ENCODE measurements around the gene MRGPRF.
A peak's percentile ranks its signal among the peaks of the same experiment; 100 is the strongest.

The MRGPRF gene, protein sequence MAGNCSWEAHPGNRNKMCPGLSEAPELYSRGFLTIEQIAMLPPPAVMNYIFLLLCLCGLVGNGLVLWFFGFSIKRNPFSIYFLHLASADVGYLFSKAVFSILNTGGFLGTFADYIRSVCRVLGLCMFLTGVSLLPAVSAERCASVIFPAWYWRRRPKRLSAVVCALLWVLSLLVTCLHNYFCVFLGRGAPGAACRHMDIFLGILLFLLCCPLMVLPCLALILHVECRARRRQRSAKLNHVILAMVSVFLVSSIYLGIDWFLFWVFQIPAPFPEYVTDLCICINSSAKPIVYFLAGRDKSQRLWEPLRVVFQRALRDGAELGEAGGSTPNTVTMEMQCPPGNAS

GRCh38 chr11:69013009-69013951, at the start of gene MRGPRF:
Gene MRGPRF, minus strand, starts transcription at chr11:69013246. Its CDS starts 3,345 bp downstream, at chr11:69009901.
- DNase-seq (ENCODE audit: low read depth), result peak; percentile 95

DNA sequence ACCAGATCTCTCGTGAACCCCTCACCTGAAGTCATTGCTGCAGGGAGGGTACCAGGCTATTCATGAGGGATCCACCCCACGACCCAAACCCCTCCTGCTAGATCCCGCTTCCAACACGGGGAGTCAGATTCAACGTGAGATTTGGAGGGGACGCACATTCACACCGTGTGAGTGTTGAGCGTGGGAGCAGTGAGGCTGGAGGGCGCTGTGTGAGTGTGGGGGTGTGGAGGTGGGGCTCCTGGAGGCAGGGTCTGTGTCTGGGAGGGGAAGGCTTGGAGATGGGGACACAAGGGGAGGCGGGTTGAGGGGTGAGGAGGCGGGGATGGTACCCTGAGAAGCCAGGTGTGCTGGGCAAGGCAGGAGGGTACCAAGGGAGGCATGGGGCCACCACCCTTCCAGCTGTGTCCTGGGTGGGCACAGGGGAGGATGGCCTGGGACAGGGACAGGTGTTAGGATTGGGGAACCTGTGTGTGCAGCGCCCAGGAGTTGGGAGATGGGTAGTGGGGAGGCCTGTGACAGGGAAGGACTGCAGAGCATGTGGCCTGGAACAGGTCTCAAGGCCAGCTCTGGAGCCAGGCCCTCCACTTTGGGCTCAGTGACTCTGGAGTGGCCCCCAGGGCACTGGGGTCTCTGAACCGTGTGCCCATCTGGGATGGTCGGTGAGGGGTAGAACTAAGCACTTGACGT, 49.3 kb upstream of the MRGPRF start:
- DNase-seq (ENCODE audit: low read depth), result no peak

GRCh38 chr11:69061713-69062053, 48.6 kb upstream of the MRGPRF start:
- no peak for DNase-seq (ENCODE audit: low read depth)

- DNase-seq (ENCODE audit: low read depth), result no peak
Measured at GRCh38 chr11:69060806-69061712, 48.0 kb upstream of the MRGPRF start.

DNA sequence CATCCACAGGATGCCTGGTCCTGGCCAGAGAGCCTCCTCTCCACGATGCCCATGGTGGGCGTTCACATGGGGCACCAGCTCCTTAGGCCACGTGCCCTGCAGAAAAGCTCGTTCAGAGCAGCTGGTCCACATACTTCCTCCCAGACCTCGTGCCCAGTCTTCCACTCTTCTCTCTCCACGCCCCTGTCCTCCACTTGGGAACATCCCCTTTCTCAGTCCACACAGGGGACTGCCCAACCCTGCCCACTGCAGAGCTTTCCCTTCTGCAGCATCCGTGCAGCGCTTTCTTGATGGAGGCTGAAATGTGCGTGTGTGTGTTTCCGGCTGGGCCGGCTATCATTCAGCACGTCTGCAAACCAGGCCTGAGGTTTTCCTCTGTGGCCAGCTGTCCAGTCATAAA, 46.9 kb upstream of the MRGPRF start:
- DNase-seq (ENCODE audit: low read depth), result no peak

DNA sequence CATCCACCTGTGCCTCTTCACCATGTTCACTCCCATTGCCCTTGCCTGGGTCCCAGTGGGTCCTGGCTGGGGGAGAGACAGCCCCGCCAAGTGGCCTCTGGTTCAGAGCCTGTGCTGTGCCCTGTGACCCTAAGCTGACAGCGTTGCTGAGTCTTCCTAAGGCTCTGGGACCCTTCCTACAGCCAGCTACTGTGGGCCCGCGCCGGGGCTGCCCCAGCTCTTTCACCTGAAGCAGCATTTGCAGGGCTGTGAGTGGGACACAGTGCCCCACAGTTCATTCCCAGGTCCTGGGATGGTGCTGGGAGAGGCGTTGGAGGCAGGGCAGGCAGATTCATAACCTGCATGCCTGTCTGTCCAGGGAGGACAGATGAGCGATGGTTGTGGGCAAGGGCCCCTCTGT, 46.4 kb upstream of the MRGPRF start:
- DNase-seq (ENCODE audit: low read depth), result no peak

GRCh38 chr11:69058511-69059270, 45.6 kb upstream of the MRGPRF start:
- no peak for DNase-seq (ENCODE audit: low read depth)

GRCh38 chr11:69057801-69058200, 44.8 kb upstream of the MRGPRF start:
- no peak for DNase-seq (ENCODE audit: low read depth)

GRCh38 chr11:69057236-69057635, 44.2 kb upstream of the MRGPRF start:
- no peak for DNase-seq (ENCODE audit: low read depth)

GRCh38 chr11:69055598-69056516, 42.8 kb upstream of the MRGPRF start:
- DNase-seq (ENCODE audit: low read depth), result no peak

DNA sequence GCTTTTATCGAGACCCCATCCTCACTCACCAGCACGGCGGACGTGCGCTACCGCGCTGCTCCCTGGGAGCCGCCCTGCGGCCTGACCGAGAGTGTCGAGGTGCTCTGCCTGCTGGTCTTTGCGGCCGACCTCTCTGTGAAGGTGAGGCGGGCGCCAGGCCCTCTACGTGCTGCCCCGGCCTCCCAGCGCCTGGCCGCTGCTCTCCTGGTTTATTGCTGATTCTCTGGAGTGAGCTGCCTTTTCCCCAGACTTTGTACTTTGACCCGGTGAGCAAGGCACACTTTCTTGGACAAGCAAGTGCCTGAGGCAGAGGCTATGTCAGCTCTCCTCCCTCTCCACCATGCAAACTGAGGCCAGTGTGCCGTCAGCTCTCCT, 42.2 kb upstream of the MRGPRF start:
- DNase-seq (ENCODE audit: low read depth), result no peak

DNA sequence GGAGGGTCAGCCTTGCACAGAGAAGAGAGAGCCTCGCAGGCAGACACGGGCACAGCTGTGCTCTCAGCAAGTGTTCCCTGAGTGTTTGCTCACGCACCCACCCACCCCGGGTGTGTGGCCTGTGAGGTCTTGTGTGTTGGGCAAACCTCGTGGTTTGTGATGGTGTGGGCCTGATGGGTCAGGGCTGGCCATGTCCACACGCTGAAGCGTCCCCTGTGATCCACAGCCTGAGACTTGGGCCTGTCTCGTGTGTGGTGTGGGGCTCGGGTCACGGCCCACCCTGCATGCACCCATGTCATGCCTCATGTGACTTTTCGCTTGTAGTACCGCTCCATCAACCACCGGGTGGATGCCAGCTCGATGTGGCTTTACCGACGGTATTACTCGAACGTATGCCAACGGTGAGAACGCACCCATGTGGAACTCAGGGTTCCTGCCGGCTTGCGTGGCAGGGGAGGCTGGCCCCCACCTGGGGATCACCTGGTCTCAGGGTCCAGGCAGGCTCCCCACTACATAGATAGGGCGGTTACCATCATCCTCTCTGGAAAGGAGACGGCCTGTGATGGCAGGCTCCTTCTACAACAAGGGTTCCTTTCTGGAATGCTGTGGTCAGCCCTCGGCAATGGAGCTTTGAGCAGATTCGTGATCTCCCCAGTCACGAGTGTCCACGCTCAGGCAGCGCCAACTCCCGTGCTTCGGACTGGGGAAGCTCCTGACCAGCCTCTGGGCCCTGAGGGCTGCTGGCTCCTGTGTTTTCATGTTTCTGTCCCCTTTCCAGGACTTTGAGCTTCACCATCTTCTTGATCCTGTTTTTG, 41.6 kb upstream of the MRGPRF start:
- no peak for DNase-seq (ENCODE audit: low read depth)

- no peak for DNase-seq (ENCODE audit: low read depth)
Measured at GRCh38 chr11:69053546-69054396, 40.7 kb upstream of the MRGPRF start.

GRCh38 chr11:69053169-69053477, 40.1 kb upstream of the MRGPRF start:
- DNase-seq (ENCODE audit: low read depth), result no peak

- DNase-seq (ENCODE audit: low read depth), result no peak
Measured at GRCh38 chr11:69052343-69053168, 39.5 kb upstream of the MRGPRF start.

DNA sequence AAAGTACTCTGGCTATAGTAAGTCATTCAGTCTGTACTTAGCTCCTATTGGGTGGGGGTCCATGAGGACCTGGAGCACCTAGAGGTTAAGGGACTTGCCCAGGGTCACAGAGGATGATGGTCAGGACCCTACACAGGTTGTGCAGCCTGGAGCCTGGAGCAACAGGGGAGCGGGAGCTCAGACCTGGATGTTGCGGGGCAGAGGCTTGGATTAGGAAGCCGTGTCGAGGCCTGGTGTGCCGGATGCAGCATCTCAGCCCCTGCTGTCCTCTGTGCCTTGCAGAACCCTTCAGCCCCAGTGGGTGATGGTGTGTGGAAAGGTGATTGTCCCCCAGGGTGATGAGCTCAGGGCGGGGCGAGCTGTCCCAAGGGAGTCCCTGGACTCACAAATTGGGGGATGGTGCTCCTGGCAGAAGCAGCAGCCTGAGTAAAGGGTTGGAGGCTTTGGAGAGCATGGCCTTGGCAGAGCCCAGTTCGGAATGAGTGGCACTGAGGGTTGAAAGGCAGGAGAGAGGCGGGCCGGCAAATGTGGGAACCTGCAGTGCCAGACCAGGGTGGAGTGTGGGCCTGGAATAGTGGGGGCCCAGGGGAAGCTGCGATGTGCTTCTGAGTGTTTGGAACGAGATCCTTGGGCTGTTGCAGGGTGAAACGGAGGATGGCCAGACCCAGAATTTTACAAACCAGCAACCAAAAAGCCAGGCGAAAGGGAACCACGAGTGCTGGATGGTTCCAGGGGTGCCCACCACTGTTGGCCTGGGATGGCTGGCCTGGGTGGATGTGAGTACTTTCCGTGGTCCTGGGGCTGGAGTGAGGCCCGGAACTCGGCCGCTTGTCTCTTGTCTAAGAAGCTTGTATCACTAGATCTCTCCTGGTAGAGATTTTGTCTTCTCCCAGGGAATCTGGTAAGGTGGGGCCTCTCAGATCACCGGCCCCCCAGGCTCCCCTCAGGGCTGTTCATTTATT, 38.6 kb upstream of the MRGPRF start:
- no peak for DNase-seq (ENCODE audit: low read depth)
